Activated CD4-positive, alpha-beta T cell treated with anti-CD3 and anti-CD28 coated beads for 36 hours (primary cell): ENCODE results near the gene CD84. TPM values are rescaled to one million over a fixed set of nuclear protein-coding genes. Genes with fewer than 3 reads are reported as not detected.
"Not testable (repeated sequence)": the region's sequence is repeated elsewhere in the genome, so short reads cannot be mapped to it uniquely, and the experiment has no call there.

ENCODE experiments used
- ATAC-seq: fragments of 200-7000 bp; cut with Tn5 transposase; one replicate; pipeline ENCODE4 v1.10.0; 2021; ENCODE audit warnings: mild to moderate bottlenecking, moderate library complexity
- CTCF ChIA-PET: fragments of 350-600 bp; sonication (Branson Sonifier 250); formaldehyde crosslinking; loops from one replicate; lab custom pipeline; 2021; ENCODE audit warnings: antibody characterized with exemption; lab: Charles Lee
- POLR2A ChIA-PET: fragments of 350-600 bp; sonication (Branson Sonifier 250); formaldehyde crosslinking; loops from one replicate; lab custom pipeline; 2021; ENCODE audit warnings: antibody characterized with exemption, inconsistent platforms; lab: Charles Lee
- DNase-seq: peaks from one replicate; pipeline ENCODE4 v3.0.0-alpha.2; 2020
- H3K27ac Mint-ChIP-seq: one replicate; pipeline ENCODE4 v1.8.0; 2021; ENCODE audit warnings: mixed read lengths
- H3K27me3 Mint-ChIP-seq: one replicate; pipeline ENCODE4 v1.8.0; 2021; ENCODE audit warnings: mixed read lengths
- H3K36me3 Mint-ChIP-seq: one replicate; pipeline ENCODE4 v1.8.0; 2021; ENCODE audit warnings: low read depth, mixed read lengths
- H3K4me1 Mint-ChIP-seq: one replicate; pipeline ENCODE4 v1.8.0; 2021; ENCODE audit warnings: mixed read lengths
- H3K4me3 Mint-ChIP-seq: one replicate; pipeline ENCODE4 v1.8.0; 2021; ENCODE audit warnings: mild to moderate bottlenecking, moderate library complexity, mixed read lengths
- H3K9me3 Mint-ChIP-seq: one replicate; pipeline ENCODE4 v1.8.0; 2021; ENCODE audit warnings: low read depth, mixed read lengths
- intact Hi-C, 2 experiments: fragments of 100-400 bp; cut with DNase I in 1 of 2; cut with micrococcal nuclease in 1 of 2; formaldehyde crosslinking; loops; one replicate each; pipeline versions ENCODE4 v1.14.2 to v1.15.1; 2022 to 2024; cut with DNase I, micrococcal nuclease
- total RNA-seq, 2 experiments: library from RNA; stranded (reverse); gene quantifications; one replicate each; pipeline ENCODE4 v1.2.3, GENCODE V29; 2021

CD84 gene
- total RNA-seq, 2 experiments from 2014 or later: 14.8 to 17.8 TPM

DNA sequence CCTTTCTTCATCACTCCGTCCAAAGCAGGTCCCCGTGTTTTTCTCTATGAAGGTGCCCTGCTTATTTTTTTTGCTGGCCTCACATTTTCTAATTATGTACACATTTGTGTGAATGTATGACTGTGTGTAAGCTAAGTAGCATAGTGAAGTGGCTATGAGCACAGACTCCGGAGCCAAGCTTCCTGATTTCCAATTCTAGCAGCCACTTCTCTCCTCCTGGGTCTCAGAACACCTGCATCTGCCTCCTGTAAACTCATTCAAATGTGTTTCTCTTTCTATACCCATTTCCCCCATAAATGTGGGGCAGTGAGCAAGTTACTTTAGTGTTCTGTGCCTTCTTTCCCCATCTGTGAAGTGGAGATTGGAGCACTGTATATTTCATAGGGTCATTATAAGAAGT, 58.3 kb downstream of the CD84 start:
- H3K9me3 Mint-ChIP-seq: peaks cover 22% of the 10 kb centered on the region
- peaks cover 71% of the 10 kb centered on the region for H3K4me1 Mint-ChIP-seq
- peaks cover 63% of the 10 kb centered on the region for H3K36me3 Mint-ChIP-seq
- no peak for DNase-seq
- peak overlapping the region; percentile 97 for H3K4me3 Mint-ChIP-seq
- POLR2A ChIA-PET: no interaction called here
- intact Hi-C loops: loop anchor here (1.0 to 5.0 kb wide), 12 partner anchors 20 to 276 kb away; partner anchors contain the start of genes CD84 (in 1 of the 2), DCAF8 (in 1 of the 2) and LY9 (in 1 of the 2)
- CTCF ChIA-PET: interaction anchor here (1.0 to 2.2 kb wide), 3 partner anchors 23 to 50 kb away, joined by 3 to 10 read pairs (median 3); no protein-coding TSS in a partner anchor
- peak; percentile 13 for ATAC-seq
- peak overlapping the region; percentile 98 for H3K27ac Mint-ChIP-seq
- no peaks in the 10 kb centered on the region for H3K27me3 Mint-ChIP-seq

DNA sequence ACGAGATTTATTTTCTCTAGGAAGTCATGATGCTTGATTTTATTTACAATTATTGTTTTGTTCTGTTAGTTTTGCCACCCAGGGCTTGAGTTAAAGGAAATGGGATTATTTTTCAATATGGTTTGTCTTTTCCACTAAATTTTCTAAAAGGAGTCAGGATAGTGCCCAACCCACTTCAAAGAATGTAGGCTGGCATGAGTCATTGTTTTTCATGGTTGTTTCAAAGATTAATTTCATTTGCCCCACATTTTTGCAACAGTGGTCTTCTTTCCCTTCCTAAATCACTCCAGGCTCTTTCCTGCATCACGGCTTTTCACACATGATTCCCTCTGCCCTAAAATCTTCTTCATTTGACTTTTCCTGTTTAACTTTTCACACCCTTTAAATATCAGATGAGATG, 58.7 kb downstream of the CD84 start:
- Mint-ChIP-seq H3K27ac (peak overlapping the region; percentile 98), H3K36me3 (peaks cover 65% of the 10 kb centered on the region), H3K4me1 (peaks cover 75% of the 10 kb centered on the region), H3K27me3 (no peaks in the 10 kb centered on the region), H3K9me3 (peaks cover 20% of the 10 kb centered on the region), H3K4me3 (peak overlapping the region; percentile 97)
- ATAC-seq (no peak), DNase-seq (no peak)
- CTCF ChIA-PET: interaction anchor here (1.0 to 2.2 kb wide), 6 partner anchors 24 to 60 kb away, joined by 3 to 10 read pairs (median 3); no protein-coding TSS in a partner anchor
- POLR2A ChIA-PET: interaction anchor here (0.6 to 1.0 kb wide), 2 partner anchors 57 to 66 kb away, joined by 3 to 5 read pairs; no protein-coding TSS in a partner anchor
- intact Hi-C loops: loop anchor here (1.0 to 5.0 kb wide), 12 partner anchors 20 to 277 kb away; partner anchors contain the start of genes CD84 (in 1 of the 2), DCAF8 (in 1 of the 2) and LY9 (in 1 of the 2)

- ChIA-PET POLR2A (interaction anchor here (0.6 to 1.0 kb wide), 3 partner anchors 46 to 65 kb away, joined by 3 to 5 read pairs (median 3); no protein-coding TSS in a partner anchor), CTCF (interaction anchor here (0.9 to 1.6 kb wide), 8 partner anchors 10 to 87 kb away, joined by 3 to 5 read pairs (median 3); no protein-coding TSS in a partner anchor)
- Mint-ChIP-seq H3K9me3 (peaks cover 12% of the 10 kb centered on the region), H3K27ac (peak overlapping the region; percentile 98), H3K4me3 (peak overlapping the region; percentile 97), H3K27me3 (no peaks in the 10 kb centered on the region), H3K36me3 (peaks cover 64% of the 10 kb centered on the region), H3K4me1 (peaks cover 83% of the 10 kb centered on the region)
- intact Hi-C loops: loop anchor here (1.0 to 5.0 kb wide), 12 partner anchors 21 to 277 kb away; partner anchors contain the start of genes CD84 (in 1 of the 2), DCAF8 (in 1 of the 2) and LY9 (in 1 of the 2)
- ATAC-seq (peak; percentile 70), DNase-seq (peak; percentile 54)
These were observed 59.5 kb downstream of the CD84 start for GRCh38 chr1:160519642-160520435.

DNA sequence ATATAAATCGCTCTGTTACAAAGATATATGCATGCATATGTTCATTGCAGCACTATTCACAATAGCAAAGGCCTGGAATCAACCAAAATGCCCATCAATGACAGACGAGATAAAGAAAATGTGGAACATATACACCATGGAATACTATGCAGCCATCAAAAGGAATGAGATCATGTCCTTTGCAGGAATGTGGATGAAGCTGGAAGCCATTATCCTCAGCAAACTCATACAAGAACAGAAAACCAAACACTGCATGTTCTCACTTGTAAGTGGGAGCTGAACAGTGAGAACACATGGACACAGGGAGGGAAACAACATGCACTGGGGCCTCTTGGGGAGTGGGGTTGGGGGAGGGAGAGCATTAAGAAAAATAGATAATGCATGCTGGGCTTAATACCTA, 61.8 kb downstream of the CD84 start:
- POLR2A ChIA-PET, ATAC-seq: not testable (repeated sequence)

GRCh38 chr1:160515908-160516307, 63.4 kb downstream of the CD84 start:
- intact Hi-C loops, POLR2A ChIA-PET, ATAC-seq, H3K27me3 Mint-ChIP-seq, DNase-seq: not testable (repeated sequence)
- H3K27ac Mint-ChIP-seq: peak overlapping the region; percentile 79
- H3K4me3 Mint-ChIP-seq: peak overlapping the region; percentile 59
- peaks cover 70% of the 10 kb centered on the region for H3K36me3 Mint-ChIP-seq
- peaks cover 23% of the 10 kb centered on the region for H3K9me3 Mint-ChIP-seq
- CTCF ChIA-PET: interaction anchor here (1.5 to 2.8 kb wide), 3 partner anchors 11 to 91 kb away, joined by 4 to 7 read pairs (median 4); no protein-coding TSS in a partner anchor
- peaks cover 91% of the 10 kb centered on the region for H3K4me1 Mint-ChIP-seq

More for the DNA sequence above, 61.8 kb downstream of the CD84 start:
- intact Hi-C loops, H3K27me3 Mint-ChIP-seq, DNase-seq: not testable (repeated sequence)
- peak overlapping the region; percentile 49 for H3K27ac Mint-ChIP-seq
- H3K9me3 Mint-ChIP-seq: peaks cover 20% of the 10 kb centered on the region
- peak overlapping the region; percentile 59 for H3K4me3 Mint-ChIP-seq
- CTCF ChIA-PET: interaction anchor here (1.5 kb wide), 1 partner anchor 11 kb away, joined by 3 read pairs; no protein-coding TSS in a partner anchor
- peaks cover 95% of the 10 kb centered on the region for H3K4me1 Mint-ChIP-seq
- peaks cover 71% of the 10 kb centered on the region for H3K36me3 Mint-ChIP-seq

DNA sequence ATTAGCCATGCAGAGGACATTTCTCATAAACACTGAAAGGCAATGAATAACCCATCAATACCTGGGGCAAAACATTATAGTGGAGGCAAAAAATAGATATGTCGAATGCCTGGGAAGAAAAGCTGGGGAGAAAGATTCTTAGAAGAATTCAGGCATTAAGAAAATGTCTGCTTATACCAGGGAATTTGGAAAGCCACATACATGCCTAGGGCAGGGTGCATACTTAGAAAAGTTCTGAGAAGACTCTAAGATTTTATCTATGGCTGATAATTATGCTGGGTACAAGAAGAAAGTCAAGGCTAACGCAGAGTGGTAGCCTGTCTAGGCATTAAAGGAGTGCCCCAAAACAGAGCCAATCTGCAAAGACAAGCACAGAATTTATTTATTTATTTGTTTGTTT, 74.6 kb downstream of the CD84 start:
- ATAC-seq (no peak), DNase-seq (no peak)
- ChIA-PET CTCF (interaction anchor here (1.8 kb wide), 1 partner anchor 10 kb away, joined by 7 read pairs; no protein-coding TSS in a partner anchor), POLR2A (no interaction called here)
- intact Hi-C loops: no loop called here
- no peaks in the 10 kb centered on the region for H3K27me3 Mint-ChIP-seq
- no peak overlapping the region for H3K27ac Mint-ChIP-seq
- H3K9me3 Mint-ChIP-seq: peaks cover 35% of the 10 kb centered on the region
- peaks cover 72% of the 10 kb centered on the region for H3K36me3 Mint-ChIP-seq
- no peak overlapping the region for H3K4me3 Mint-ChIP-seq
- peaks cover 47% of the 10 kb centered on the region for H3K4me1 Mint-ChIP-seq

DNA sequence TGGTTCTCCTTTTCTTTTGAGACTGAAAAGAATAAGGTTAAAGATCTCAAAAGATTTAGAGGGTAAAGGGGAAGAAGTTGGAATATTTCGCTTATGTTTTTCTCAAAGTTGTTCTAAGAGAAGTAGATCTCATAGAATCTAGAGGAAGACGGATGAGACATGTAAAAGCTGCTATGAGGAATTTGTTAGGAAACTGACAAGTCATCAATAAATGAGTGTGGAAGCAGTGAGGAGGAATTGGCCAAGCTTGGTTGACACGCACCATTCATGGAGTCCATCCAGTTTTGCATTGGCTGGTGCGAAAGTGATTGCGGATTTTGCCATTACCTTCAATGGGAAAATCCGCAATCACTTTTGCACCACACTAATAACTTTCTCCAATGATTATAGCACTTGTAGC, 76.2 kb downstream of the CD84 start:
- Mint-ChIP-seq H3K27me3 (no peaks in the 10 kb centered on the region), H3K36me3 (peaks cover 73% of the 10 kb centered on the region), H3K4me3 (no peak overlapping the region), H3K4me1 (peaks cover 56% of the 10 kb centered on the region), H3K9me3 (peaks cover 38% of the 10 kb centered on the region), H3K27ac (no peak overlapping the region)
- intact Hi-C loops: no loop called here
- POLR2A ChIA-PET: no interaction called here
- CTCF ChIA-PET: interaction anchor here (0.6 to 0.9 kb wide), 2 partner anchors 11 to 74 kb away, joined by 3 read pairs; no protein-coding TSS in a partner anchor
- DNase-seq: no peak
- no peak for ATAC-seq

DNA sequence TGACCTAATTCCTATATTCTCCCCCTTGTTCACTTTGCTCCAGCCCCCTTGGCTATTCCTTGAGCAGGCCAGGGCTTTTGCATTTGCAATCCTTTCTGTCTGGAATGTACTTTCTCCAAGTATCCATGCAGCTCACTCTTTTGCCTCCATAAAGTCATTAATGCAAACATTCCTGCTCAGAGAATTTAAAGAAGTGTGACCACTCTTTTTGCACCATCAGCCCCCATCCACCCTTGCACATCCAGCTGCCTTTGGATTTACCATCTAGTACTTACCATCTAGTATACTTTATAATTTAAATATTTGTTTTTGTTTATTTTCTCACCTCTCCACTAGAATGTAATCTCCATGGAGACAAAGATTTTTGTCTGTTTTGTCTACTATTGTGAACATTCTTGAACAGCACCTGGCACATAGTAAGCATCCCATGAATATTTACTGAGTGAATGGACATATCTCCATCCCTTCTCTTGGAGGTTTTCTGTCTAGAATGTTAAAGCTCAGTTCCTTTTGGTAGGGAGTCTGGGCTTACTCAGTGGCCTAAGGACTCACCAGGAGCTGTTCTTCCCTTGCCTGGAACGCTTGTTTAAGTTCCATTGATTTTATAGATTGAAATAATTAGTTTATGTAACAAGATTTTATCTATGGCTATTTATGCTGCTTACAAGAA, 78.8 kb downstream of the CD84 start:
- ChIA-PET POLR2A (interaction anchor here (0.5 to 0.6 kb wide), 2 partner anchors 34 to 44 kb away, joined by 3 to 10 read pairs; no protein-coding TSS in a partner anchor), CTCF (interaction anchor here (1.4 kb wide), 1 partner anchor 11 kb away, joined by 5 read pairs; no protein-coding TSS in a partner anchor)
- ATAC-seq (no peak), DNase-seq (no peak)
- H3K9me3 Mint-ChIP-seq: peaks cover 16% of the 10 kb centered on the region
- peaks cover 67% of the 10 kb centered on the region for H3K4me1 Mint-ChIP-seq
- peaks cover 53% of the 10 kb centered on the region for H3K36me3 Mint-ChIP-seq
- no peak overlapping the region for H3K27ac Mint-ChIP-seq
- no peak overlapping the region for H3K4me3 Mint-ChIP-seq
- intact Hi-C loops: no loop called here
- no peaks in the 10 kb centered on the region for H3K27me3 Mint-ChIP-seq

DNA sequence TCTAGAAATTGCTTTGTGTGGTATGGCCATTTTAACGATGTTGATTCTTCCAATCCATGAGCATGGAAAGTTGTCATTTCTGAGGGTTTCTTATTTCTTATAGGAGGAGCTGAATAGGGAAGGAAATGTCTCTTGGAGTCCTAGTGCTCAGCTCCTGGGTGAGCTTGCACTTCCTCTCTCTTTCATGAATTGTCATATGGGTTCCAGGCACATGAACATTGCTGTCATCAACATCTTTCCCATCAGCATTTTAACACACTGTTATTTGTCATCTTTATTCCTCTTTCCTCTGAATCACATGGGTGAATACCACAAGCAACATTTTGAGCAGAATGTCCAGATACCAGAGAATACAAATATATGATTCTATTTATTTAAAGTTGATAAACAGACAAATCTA, 79.7 kb downstream of the CD84 start:
- Mint-ChIP-seq H3K9me3 (peaks cover 16% of the 10 kb centered on the region), H3K27me3 (no peaks in the 10 kb centered on the region), H3K36me3 (peaks cover 49% of the 10 kb centered on the region), H3K4me3 (no peak overlapping the region), H3K4me1 (peaks cover 67% of the 10 kb centered on the region), H3K27ac (peak overlapping the region; percentile 45)
- ChIA-PET POLR2A (no interaction called here), CTCF (interaction anchor here (1.4 kb wide), 1 partner anchor 12 kb away, joined by 5 read pairs; no protein-coding TSS in a partner anchor)
- intact Hi-C loops: loop anchor here in 1 of 2 experiments (5.0 kb wide), 1 partner anchor 108 kb away; no protein-coding TSS in a partner anchor
- no peak for ATAC-seq
- DNase-seq: no peak

DNA sequence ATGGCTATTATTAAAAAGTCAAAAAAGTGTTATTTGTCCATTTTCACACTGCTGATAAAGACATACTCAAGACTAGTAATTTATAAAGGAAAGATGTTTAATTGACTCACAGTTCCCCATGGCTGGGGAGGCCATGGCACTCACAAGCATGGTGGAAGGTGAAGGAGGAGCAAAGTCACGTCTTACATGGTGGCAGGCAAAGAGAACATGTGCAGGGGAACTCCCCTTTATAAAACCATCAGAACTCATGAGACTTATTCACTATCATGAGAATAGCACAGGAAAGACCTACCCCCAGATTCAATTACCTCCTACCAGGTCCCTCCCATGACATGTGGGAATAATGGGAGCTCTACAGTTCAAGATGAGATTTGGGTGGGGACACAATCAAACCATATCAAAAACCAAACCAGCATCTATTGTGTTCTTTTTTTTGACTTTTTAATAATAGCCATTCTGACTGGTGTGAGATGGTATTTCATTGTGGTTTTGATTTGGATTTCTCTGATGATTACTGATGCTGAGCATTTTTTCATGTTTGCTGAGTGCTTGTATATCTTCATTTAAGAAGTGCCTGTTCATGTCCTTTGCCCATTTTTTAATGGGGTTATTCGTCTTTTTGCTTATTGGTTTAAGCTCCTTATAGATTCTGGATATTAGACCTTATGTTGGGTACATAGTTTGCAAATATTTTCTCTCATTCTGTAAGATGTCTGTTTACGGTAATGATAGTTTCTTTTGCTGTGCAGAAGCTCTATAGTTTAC, 80.8 kb downstream of the CD84 start:
- H3K36me3 Mint-ChIP-seq: peaks cover 42% of the 10 kb centered on the region
- ChIA-PET POLR2A (interaction anchor here (0.6 kb wide), 1 partner anchor 57 kb away, joined by 3 read pairs; no protein-coding TSS in a partner anchor), CTCF (interaction anchor here (0.8 to 1.1 kb wide), 3 partner anchors 10 to 45 kb away, joined by 3 to 4 read pairs (median 3); no protein-coding TSS in a partner anchor)
- not testable (repeated sequence) for DNase-seq, H3K4me3 Mint-ChIP-seq, H3K27me3 Mint-ChIP-seq, ATAC-seq, H3K27ac Mint-ChIP-seq
- H3K9me3 Mint-ChIP-seq: peaks cover 16% of the 10 kb centered on the region
- intact Hi-C loops: loop anchor here in 1 of 2 experiments (5.0 kb wide), 1 partner anchor 109 kb away; no protein-coding TSS in a partner anchor
- H3K4me1 Mint-ChIP-seq: peaks cover 61% of the 10 kb centered on the region
